Stimulated activated CD4-positive, alpha-beta T cell treated with anti-CD3 and anti-CD28 coated beads, Interleukin-1b, Interleukin-23, amount 100 ng/mL, for 24 hours (primary cell): ENCODE data around the gene GSAP.
A peak's percentile ranks its signal among the peaks of the same experiment; 100 is the strongest.
"Not testable (repeated sequence)": the region's sequence is repeated elsewhere in the genome, so short reads cannot be mapped to it uniquely, and the experiment has no call there.

Experiments
- DNase-seq, 4 experiments: peaks; one replicate each; pipeline ENCODE4 v3.0.0-alpha.2; 2020; ENCODE audit warnings: low read depth in 4 of 4, low spot score in 1 of 4

The GSAP gene

GRCh38 chr7:77415823-77416620, at the start of gene GSAP:
TSS of gene GSAP (minus strand) at chr7:77416349. CDS start at chr7:77416321, 28 bp downstream.
- DNase-seq, result peak in 1 of 4 experiments; percentile 7

- DNase-seq, result no peak
Measured at GRCh38 chr7:77465256-77465655, 49.1 kb upstream of the GSAP start.

GRCh38 chr7:77464589-77464988, 48.4 kb upstream of the GSAP start:
- DNase-seq, result no peak

- not testable (repeated sequence) for DNase-seq
Measured at GRCh38 chr7:77463632-77464031, 47.5 kb upstream of the GSAP start.

- DNase-seq, result no peak
Measured at GRCh38 chr7:77461842-77462241, 45.7 kb upstream of the GSAP start.

GRCh38 chr7:77461246-77461645, 45.1 kb upstream of the GSAP start:
- DNase-seq, result no peak

GRCh38 chr7:77460057-77460486, 43.9 kb upstream of the GSAP start:
- DNase-seq, result no peak

- DNase-seq, result no peak
Measured at GRCh38 chr7:77459311-77459726, 43.2 kb upstream of the GSAP start.

GRCh38 chr7:77458786-77459185, 42.6 kb upstream of the GSAP start:
- no peak for DNase-seq

GRCh38 chr7:77457779-77458178, 41.6 kb upstream of the GSAP start:
- DNase-seq, result no peak

GRCh38 chr7:77456696-77457095, 40.5 kb upstream of the GSAP start:
- DNase-seq, result no peak

GRCh38 chr7:77455321-77455720, 39.2 kb upstream of the GSAP start:
- no peak for DNase-seq

GRCh38 chr7:77454802-77455201, 38.7 kb upstream of the GSAP start:
- DNase-seq, result no peak

- no peak for DNase-seq
Measured at GRCh38 chr7:77453531-77453930, 37.4 kb upstream of the GSAP start.

GRCh38 chr7:77451950-77452349, 35.8 kb upstream of the GSAP start:
- DNase-seq, result not testable (repeated sequence)

- no peak for DNase-seq
Measured at GRCh38 chr7:77450613-77451012, 34.5 kb upstream of the GSAP start.

- no peak for DNase-seq
Measured at GRCh38 chr7:77450054-77450453, 33.9 kb upstream of the GSAP start.

- no peak for DNase-seq
Measured at GRCh38 chr7:77447616-77448015, 31.5 kb upstream of the GSAP start.

GRCh38 chr7:77444123-77444522, 28.0 kb upstream of the GSAP start:
- DNase-seq, result no peak

GRCh38 chr7:77443042-77443441, 26.9 kb upstream of the GSAP start:
- no peak for DNase-seq

GRCh38 chr7:77442636-77443035, 26.5 kb upstream of the GSAP start:
- no peak for DNase-seq

- no peak for DNase-seq
Measured at GRCh38 chr7:77441046-77441445, 24.9 kb upstream of the GSAP start.

- no peak for DNase-seq
Measured at GRCh38 chr7:77439572-77439971, 23.4 kb upstream of the GSAP start.
